ENCODE measurements around the gene PLD1. TPM values are rescaled to one million over a fixed set of nuclear protein-coding genes. Genes with fewer than 3 reads are reported as not detected.

Gene PLD1
- total RNA-seq, 6 experiments from 2014 or later = 13.3 to 29.9 (median 18.5) TPM

- peaks cover 0 to 59% (median 18%) of the 10 kb centered on the region in 4 donors for H3K4me1 ChIP-seq
- no peak overlapping the region for H3K4me3 ChIP-seq
- intact Hi-C loops (cut with DNase I) = no loop called here
- H3K27me3 ChIP-seq = no peaks in the 10 kb centered on the region
- H3K27ac ChIP-seq = peak overlapping the region; percentile 29 to 80 (median 33)
- WGBS (ENCODE audit: insufficient coverage, low coverage, low lambda C conversion rate, missing lambda C conversion rate) = 72% methylated on average over 2 of the region's 2 CpGs
- DNase-seq (no peak), ATAC-seq (no peak)
- no peaks in the 10 kb centered on the region for H3K36me3 ChIP-seq
- no peaks in the 10 kb centered on the region for H3K9me3 ChIP-seq
- TF ChIP-seq POLR2A (IDR thresholded peaks at IDR 0.05) (no peak), CTCF (IDR thresholded peaks at IDR 0.05) (no peak)
Measured at GRCh38 chr3:171835613-171836012, 25.3 kb upstream of the PLD1 start.

GRCh38 chr3:171835116-171835515, 24.8 kb upstream of the PLD1 start:
- Histone ChIP-seq H3K27me3 (no peaks in the 10 kb centered on the region), H3K36me3 (no peaks in the 10 kb centered on the region), H3K4me1 (peaks cover 0 to 59% (median 22%) of the 10 kb centered on the region in 4 donors), H3K27ac (peak overlapping the region; percentile 33 to 80 (median 64)), H3K9me3 (no peaks in the 10 kb centered on the region), H3K4me3 (no peak overlapping the region)
- ATAC-seq (peak in 2 of 4 donors; percentile 8 to 11), DNase-seq (no peak)
- 54% methylated on average over 3 of the region's 5 CpGs for WGBS (ENCODE audit: insufficient coverage, low coverage, low lambda C conversion rate, missing lambda C conversion rate)
- intact Hi-C loops (cut with DNase I) = no loop called here
- TF ChIP-seq POLR2A (IDR thresholded peaks at IDR 0.05) = no peak

GRCh38 chr3:171834461-171834801, 24.1 kb upstream of the PLD1 start:
- ATAC-seq (no peak), DNase-seq (no peak)
- Histone ChIP-seq H3K4me1 (peaks cover 0 to 59% (median 25%) of the 10 kb centered on the region in 4 donors), H3K4me3 (no peak overlapping the region), H3K27ac (peak overlapping the region; percentile 33 to 80 (median 64)), H3K27me3 (no peaks in the 10 kb centered on the region), H3K9me3 (no peaks in the 10 kb centered on the region), H3K36me3 (no peaks in the 10 kb centered on the region)
- intact Hi-C loops (cut with DNase I) = no loop called here
- TF ChIP-seq POLR2A (IDR thresholded peaks at IDR 0.05) = no peak
- no peak for TF ChIP-seq CTCF (IDR thresholded peaks at IDR 0.05)
- WGBS (ENCODE audit: insufficient coverage, low coverage, low lambda C conversion rate, missing lambda C conversion rate) = 54% methylated on average over 5 of the region's 5 CpGs

GRCh38 chr3:171833789-171834460, 23.6 kb upstream of the PLD1 start:
- DNase-seq = no peak
- intact Hi-C loops (cut with DNase I) = no loop called here

More at GRCh38 chr3:171833789-171834460, 23.6 kb upstream of the PLD1 start:
- no peaks in the 10 kb centered on the region for H3K36me3 ChIP-seq
- H3K4me3 ChIP-seq = no peak overlapping the region
- WGBS (ENCODE audit: insufficient coverage, low coverage, low lambda C conversion rate, missing lambda C conversion rate) = 16% methylated on average over 3 of the region's 3 CpGs
- no peaks in the 10 kb centered on the region for H3K9me3 ChIP-seq
- TF ChIP-seq CTCF (IDR thresholded peaks at IDR 0.05) = peak; percentile 28 to 41 (median 37)
- TF ChIP-seq POLR2A (IDR thresholded peaks at IDR 0.05) = no peak
- H3K27me3 ChIP-seq = no peaks in the 10 kb centered on the region
- H3K27ac ChIP-seq = peak overlapping the region; percentile 33 to 80 (median 64)
- peaks cover 0 to 59% (median 25%) of the 10 kb centered on the region in 4 donors for H3K4me1 ChIP-seq
- ATAC-seq = peak; percentile 39 to 62 (median 56)

Measured in right lobe of liver (tissue), 6 donors.